MCF 10A (cell line): Measurements from ENCODE around the gene DCAF5. TPM values are rescaled to one million over a fixed set of nuclear protein-coding genes. Genes with fewer than 3 reads are reported as not detected.

Experiments
- BruUV-seq: library from RNA; stranded (reverse); fragments of 400-500 nt; replicated peaks from 2 replicates; lab custom pipeline; 2021; lab: Mats Ljungman, UMichigan
- CTCF ChIA-PET: fragments of 300-600 bp; sonication (Branson Sonifier 250); formaldehyde crosslinking; extraction: SDS; loops from one replicate; lab custom pipeline; 2021; ENCODE audit warnings: antibody characterized with exemption, inconsistent platforms; lab: Yijun Ruan, JAX
- POLR2A ChIA-PET: fragments of 300-600, 350-650 bp; sonication (Branson Sonifier 250); formaldehyde crosslinking; extraction: SDS; loops from one replicate; lab custom pipeline; 2020; ENCODE audit warnings: antibody characterized with exemption, inconsistent platforms; lab: Yijun Ruan, JAX
- DNase-seq: peaks from one replicate; pipeline ENCODE4 v3.0.0-alpha.2; 2018; ENCODE audit not compliant: unreplicated experiment
- H3K27ac Mint-ChIP-seq: one replicate; pipeline ENCODE4 v1.8.0; 2022; ENCODE audit warnings: mild to moderate bottlenecking, low read depth, mixed read lengths; ENCODE audit not compliant: unreplicated experiment
- H3K27me3 Mint-ChIP-seq: one replicate; pipeline ENCODE4 v1.8.0; 2022; ENCODE audit warnings: mixed read lengths; ENCODE audit not compliant: insufficient read depth, unreplicated experiment
- H3K36me3 Mint-ChIP-seq: one replicate; pipeline ENCODE4 v1.8.0; 2022; ENCODE audit warnings: mild to moderate bottlenecking, moderate library complexity, mixed read lengths; ENCODE audit not compliant: insufficient read depth, unreplicated experiment
- H3K4me1 Mint-ChIP-seq: one replicate; pipeline ENCODE4 v1.8.0; 2022; ENCODE audit warnings: mixed read lengths; ENCODE audit not compliant: insufficient read depth, unreplicated experiment
- H3K4me3 Mint-ChIP-seq: one replicate; pipeline ENCODE4 v1.8.0; 2022; ENCODE audit warnings: mild to moderate bottlenecking, moderate library complexity, mixed read lengths; ENCODE audit not compliant: unreplicated experiment
- H3K9me3 Mint-ChIP-seq: one replicate; pipeline ENCODE4 v1.8.0; 2022; ENCODE audit warnings: mixed read lengths; ENCODE audit not compliant: unreplicated experiment
- intact Hi-C: fragments of 100-400 bp; cut with micrococcal nuclease; formaldehyde crosslinking; loops from 2 replicates; pipeline ENCODE4 v1.14.1; 2022
- total RNA-seq: library from RNA; stranded (reverse); gene quantifications from 2 replicates; pipeline ENCODE4 v1.2.3, GENCODE V29; 2022
- TF ChIP-seq, protein P1 (sequence below): fragments of 200-600 bp; IDR thresholded peaks from one replicate; pipeline ENCODE4 v1.8.0; 2022; ENCODE audit warnings: antibody characterized with exemption, mild to moderate bottlenecking; ENCODE audit not compliant: unreplicated experiment

DCAF5 gene
- total RNA-seq, 1 experiment from 2014 or later: 37.7 TPM

DNA sequence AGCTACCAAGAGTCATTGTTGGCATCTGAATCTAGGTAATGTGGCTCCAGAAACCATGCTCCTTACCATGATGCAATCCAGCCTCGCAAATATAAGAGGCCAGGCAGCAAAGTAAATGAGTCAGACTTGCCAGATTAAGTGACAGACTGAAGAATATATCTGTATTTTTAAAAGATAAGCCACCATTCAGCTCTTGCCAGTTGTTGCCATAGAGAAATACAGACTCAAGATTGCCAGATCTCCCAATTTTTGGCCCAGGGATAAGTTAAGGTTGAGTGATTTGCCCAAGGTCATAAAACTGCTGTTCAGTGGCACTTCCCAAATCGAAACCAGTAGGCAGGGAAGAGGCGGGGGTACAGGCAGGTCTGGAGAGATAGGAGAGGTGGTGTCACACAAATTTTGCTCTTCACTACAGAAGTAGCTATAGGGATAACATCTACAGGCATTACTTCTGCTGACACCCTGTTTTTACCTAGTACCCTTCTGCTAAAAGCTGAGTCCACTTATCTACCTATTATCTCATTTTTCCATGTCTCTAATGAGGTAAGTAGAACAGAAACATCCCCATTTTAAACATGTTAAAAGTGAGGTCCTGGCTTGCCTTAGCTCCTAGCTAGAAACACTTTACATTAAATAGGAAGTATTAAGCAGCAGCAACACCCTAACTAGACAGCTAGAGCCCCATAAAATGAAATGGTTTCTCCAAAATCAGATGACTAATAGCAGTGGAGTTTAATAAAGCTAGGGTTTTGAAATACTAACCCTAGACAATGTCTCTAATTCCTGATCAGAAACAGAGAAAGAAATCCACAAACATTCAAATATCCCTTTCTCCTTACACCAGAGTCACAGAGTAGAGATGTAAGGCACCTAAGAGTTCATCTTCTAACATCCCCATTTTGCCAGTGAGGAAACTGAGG is 19.5 kb downstream of the DCAF5 start:
- ChIA-PET CTCF (interaction anchor here (0.5 to 2.1 kb wide), 9 partner anchors 10 to 402 kb away, joined by 3 to 12 read pairs (median 4); no protein-coding TSS in a partner anchor), POLR2A (interaction anchor here (0.6 to 7.5 kb wide), 9 partner anchors 12 to 417 kb away, joined by 3 to 77 read pairs (median 5); partner anchors contain the start of genes DCAF5 and EXD2)
- BruUV-seq: no TSS peak
- no peak overlapping the region for H3K4me3 Mint-ChIP-seq
- TF ChIP-seq, protein P1, sequence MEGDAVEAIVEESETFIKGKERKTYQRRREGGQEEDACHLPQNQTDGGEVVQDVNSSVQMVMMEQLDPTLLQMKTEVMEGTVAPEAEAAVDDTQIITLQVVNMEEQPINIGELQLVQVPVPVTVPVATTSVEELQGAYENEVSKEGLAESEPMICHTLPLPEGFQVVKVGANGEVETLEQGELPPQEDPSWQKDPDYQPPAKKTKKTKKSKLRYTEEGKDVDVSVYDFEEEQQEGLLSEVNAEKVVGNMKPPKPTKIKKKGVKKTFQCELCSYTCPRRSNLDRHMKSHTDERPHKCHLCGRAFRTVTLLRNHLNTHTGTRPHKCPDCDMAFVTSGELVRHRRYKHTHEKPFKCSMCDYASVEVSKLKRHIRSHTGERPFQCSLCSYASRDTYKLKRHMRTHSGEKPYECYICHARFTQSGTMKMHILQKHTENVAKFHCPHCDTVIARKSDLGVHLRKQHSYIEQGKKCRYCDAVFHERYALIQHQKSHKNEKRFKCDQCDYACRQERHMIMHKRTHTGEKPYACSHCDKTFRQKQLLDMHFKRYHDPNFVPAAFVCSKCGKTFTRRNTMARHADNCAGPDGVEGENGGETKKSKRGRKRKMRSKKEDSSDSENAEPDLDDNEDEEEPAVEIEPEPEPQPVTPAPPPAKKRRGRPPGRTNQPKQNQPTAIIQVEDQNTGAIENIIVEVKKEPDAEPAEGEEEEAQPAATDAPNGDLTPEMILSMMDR: no peak
- intact Hi-C loops: no loop called here
- H3K27me3 Mint-ChIP-seq: no peaks in the 10 kb centered on the region
- DNase-seq: peak; percentile 74
- H3K36me3 Mint-ChIP-seq: peaks cover 8% of the 10 kb centered on the region
- peaks cover 46% of the 10 kb centered on the region for H3K4me1 Mint-ChIP-seq
- no peaks in the 10 kb centered on the region for H3K9me3 Mint-ChIP-seq
- H3K27ac Mint-ChIP-seq: peak overlapping the region; percentile 65

DNA sequence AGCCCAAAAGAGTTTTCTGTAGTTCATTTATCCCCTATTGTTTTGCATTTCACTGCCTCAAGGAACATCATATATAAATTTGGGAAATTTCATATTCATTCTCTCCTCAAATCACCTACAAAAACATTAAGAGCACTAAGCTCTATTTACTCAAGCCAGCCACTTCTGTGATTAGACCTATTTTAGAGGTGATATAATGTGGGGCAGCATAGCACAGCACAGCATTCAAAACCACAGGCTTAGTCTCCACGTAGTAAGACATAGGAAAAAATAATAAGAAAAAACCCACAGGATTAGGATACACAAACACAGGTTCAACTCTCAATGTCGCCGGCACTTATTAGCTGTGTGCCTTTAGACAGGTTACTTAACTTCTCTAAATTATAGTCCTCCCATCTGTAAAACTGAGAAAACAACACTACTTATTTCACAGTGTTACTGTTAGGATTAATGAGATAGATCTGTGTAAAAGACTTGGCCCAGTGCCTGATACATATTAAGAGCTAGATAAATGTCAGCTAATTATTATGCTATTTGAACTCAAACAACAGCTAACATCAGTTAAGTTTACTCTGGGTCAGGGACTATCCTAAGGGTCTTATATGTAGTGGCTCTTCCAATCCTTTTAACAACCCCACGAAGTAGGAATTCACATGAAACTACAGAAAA is 20.3 kb downstream of the DCAF5 start:
- CTCF ChIA-PET: interaction anchor here (0.8 to 2.1 kb wide), 7 partner anchors 17 to 403 kb away, joined by 3 to 12 read pairs (median 5); no protein-coding TSS in a partner anchor
- peaks cover 8% of the 10 kb centered on the region for H3K36me3 Mint-ChIP-seq
- TF ChIP-seq, protein P1: no peak
- peaks cover 38% of the 10 kb centered on the region for H3K4me1 Mint-ChIP-seq
- no peaks in the 10 kb centered on the region for H3K27me3 Mint-ChIP-seq
- DNase-seq: no peak
- POLR2A ChIA-PET: interaction anchor here (1.0 to 7.5 kb wide), 7 partner anchors 14 to 191 kb away, joined by 3 to 77 read pairs (median 5); partner anchors contain the start of genes DCAF5 and EXD2
- intact Hi-C loops: no loop called here
- no peak overlapping the region for H3K4me3 Mint-ChIP-seq
- BruUV-seq: TSS peak; percentile 64
- H3K27ac Mint-ChIP-seq: peak overlapping the region; percentile 65
- no peaks in the 10 kb centered on the region for H3K9me3 Mint-ChIP-seq

DNA sequence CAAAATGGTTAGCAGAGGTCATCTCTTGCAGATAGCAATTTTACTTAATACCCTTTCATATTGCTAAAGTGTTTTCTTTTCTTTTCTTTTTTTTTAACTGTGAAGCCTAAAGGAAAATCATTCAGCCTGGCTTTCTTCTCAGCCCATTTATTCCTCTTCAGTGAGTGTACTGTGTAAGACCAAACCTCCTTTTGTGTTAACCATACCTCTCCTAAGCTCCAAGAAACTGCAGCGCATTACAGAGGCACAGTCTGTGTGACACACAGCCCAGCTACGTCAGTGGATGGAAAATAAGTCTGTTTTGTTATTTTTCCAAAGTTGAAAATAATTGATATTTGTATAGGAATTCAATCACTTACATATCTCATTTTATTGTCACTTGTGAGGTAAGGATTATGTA is 21.7 kb downstream of the DCAF5 start:
- Mint-ChIP-seq H3K27me3 (no peaks in the 10 kb centered on the region), H3K4me3 (no peak overlapping the region), H3K27ac (no peak overlapping the region), H3K36me3 (peaks cover 8% of the 10 kb centered on the region), H3K9me3 (no peaks in the 10 kb centered on the region), H3K4me1 (peaks cover 32% of the 10 kb centered on the region)
- intact Hi-C loops: no loop called here
- ChIA-PET POLR2A (interaction anchor here (0.7 to 7.5 kb wide), 4 partner anchors 15 to 60 kb away, joined by 3 to 77 read pairs (median 8); partner anchors contain the start of genes DCAF5 and EXD2), CTCF (interaction anchor here (0.5 to 2.4 kb wide), 6 partner anchors 19 to 219 kb away, joined by 3 to 13 read pairs (median 4); no protein-coding TSS in a partner anchor)
- DNase-seq: no peak
- TF ChIP-seq, protein P1: no peak
- BruUV-seq: no TSS peak
